ENCODE results near the gene PET100.

DNA sequence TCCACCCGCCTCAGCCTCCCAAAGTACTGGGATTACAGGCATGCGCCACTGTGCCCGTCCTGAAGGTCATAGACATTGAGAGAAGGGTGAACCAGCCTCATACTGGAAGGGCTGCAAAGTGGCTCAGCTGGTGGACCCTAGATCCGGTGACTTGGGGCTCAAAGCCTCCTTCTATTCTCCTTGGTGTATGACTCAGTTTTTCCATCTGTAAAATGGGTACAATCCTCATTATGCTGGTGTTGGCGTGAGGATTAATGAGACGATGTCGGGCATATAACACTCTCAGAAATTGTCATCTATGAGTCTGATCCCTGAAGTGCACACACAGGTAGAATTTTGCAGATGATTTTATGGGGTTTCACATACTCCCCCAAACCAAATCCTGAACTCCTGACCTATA is 39.8 kb upstream of the PET100 start:
- TF ChIP-seq, protein P1, sequence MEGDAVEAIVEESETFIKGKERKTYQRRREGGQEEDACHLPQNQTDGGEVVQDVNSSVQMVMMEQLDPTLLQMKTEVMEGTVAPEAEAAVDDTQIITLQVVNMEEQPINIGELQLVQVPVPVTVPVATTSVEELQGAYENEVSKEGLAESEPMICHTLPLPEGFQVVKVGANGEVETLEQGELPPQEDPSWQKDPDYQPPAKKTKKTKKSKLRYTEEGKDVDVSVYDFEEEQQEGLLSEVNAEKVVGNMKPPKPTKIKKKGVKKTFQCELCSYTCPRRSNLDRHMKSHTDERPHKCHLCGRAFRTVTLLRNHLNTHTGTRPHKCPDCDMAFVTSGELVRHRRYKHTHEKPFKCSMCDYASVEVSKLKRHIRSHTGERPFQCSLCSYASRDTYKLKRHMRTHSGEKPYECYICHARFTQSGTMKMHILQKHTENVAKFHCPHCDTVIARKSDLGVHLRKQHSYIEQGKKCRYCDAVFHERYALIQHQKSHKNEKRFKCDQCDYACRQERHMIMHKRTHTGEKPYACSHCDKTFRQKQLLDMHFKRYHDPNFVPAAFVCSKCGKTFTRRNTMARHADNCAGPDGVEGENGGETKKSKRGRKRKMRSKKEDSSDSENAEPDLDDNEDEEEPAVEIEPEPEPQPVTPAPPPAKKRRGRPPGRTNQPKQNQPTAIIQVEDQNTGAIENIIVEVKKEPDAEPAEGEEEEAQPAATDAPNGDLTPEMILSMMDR (IDR thresholded peaks at IDR 0.05), result no peak
- no peak for TF ChIP-seq POLR2A (IDR thresholded peaks at IDR 0.05)

Measured in body of pancreas (tissue), 4 donors.